Tongue (tissue), 2 donors: ENCODE data around the gene TMEM131. TPM values are rescaled to one million over a fixed set of nuclear protein-coding genes. Genes with fewer than 3 reads are reported as not detected.
"Not testable (repeated sequence)": the region's sequence is repeated elsewhere in the genome, so short reads cannot be mapped to it uniquely, and the experiment has no call there.

Experiments used
- DNase-seq: peaks from one replicate; pipeline ENCODE4 v3.0.0-alpha.2; 2015
- total RNA-seq: library from RNA; depleted of rRNA; stranded (reverse); fragments of >200 nt; gene quantifications from one replicate; pipeline ENCODE4 v1.2.3, GENCODE V29; 2014

TMEM131 gene
- total RNA-seq, 1 donor from 2014 or later = 60.6 TPM

DNA sequence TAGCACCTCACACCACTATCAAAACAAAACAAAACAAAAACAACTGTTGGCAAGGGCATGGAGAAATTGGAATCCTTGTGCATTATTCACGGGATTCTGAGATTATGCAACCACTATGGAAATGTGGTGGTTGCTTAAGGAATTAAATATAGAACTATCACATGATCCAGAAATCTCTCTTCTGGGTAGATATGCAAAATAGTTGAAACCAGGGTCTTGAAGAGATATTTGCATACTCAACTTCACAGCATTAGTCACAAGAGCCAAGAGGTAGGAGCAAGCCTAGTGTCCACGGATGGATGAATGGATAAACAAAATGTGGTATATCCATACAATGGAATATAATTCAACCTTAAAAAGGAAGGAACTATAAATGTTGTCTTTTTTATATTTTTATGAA, 7.0 kb downstream of the TMEM131 start:
- no peak for DNase-seq

DNA sequence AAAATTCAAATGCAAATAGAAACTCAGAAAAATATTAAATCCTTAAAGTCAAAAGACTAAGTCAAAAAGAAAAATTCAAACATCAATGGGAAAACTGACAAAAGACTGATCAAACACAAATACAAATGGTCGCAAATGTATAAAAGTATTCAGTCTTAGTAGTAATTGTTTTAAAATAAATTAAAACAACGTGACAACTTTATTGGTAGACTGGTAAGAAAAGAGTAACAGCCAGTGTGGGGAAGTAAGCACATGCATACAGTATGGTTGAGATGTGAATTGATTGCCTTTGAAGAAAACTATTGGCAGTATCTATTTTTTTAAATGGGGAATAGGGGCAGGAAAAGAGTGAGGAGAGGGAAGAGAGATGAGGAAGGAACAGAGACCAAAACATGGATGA, 9.8 kb downstream of the TMEM131 start:
- no peak for DNase-seq

GRCh38 chr2:97983698-97984097, 12.1 kb downstream of the TMEM131 start:
- DNase-seq = no peak

DNA sequence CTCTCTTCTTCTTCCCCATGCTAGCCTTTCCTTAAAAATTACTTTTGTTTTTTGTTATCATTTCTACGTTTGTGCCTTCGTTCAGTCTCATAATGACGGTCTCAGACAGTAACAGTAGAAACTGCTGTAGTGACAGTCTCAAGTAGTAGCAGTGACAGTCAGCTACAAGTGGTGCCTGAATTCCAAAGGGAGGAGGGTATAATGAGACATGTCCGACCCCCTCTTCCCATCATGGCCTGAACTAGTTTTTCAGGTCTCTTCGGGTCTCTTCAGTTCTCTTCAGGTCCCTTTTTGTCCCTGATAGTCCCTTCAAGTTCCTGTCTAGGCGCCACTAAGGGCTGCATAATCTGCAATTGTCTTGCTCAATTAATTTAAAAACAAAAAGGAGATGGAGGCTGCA, 12.6 kb downstream of the TMEM131 start:
- DNase-seq = no peak

GRCh38 chr2:97982621-97983020, 13.1 kb downstream of the TMEM131 start:
- DNase-seq = no peak

- no peak for DNase-seq
Observed at GRCh38 chr2:97981961-97982360, 13.8 kb downstream of the TMEM131 start.

DNA sequence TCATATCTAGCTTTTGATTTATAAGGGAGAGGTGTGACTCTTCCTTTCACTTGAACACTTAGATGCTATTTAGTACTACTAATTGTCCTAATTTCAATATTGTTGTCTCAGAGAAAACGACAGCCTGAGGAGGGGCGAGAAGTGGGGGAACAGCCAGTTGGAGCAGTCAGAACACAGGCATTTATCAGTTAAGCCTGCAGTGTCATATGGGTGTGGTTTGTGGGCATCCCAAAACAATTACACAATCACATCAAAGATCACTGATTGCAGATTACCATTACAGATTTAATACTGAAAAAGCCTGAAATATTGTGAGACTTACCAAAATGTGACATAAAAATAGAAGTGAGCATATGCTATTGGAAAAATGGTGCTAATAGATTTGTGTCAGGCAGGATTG, 15.8 kb downstream of the TMEM131 start:
- no peak for DNase-seq

GRCh38 chr2:97974471-97974870, 21.3 kb downstream of the TMEM131 start:
- no peak for DNase-seq

DNA sequence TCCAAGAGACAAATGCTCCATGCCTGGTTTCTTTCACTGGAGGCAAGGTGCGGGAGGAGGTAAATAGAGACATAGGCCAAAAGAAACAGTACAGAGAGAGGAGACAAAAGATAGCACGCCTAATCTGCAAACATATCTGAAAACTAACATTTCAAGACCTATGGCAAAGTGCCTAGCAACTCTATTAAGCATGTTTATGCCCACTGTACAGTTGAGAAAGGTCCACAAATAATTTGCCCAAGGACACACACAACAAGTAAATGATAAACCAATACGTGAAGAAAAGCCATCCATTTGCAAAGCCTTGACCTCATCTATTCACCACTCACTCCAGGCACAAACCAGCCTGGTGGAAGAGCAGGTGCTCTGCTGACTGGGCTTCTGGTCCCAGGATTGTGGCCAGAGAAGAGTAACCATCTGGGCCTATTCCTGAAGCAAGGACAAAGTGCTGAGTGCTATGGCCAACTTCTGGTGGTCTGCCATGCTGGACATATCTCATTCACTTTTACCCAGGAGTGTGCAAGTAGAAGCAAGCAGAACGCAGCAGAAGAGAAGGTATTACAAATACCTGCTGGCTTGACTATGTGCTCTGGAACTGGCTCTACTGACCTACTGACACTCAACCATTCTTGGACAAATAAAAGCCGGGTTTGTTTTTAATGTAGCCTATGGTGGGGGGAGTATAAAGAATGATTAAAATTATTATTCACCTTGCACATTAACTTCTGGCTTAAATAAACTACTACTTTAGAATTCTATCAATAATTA, 25.3 kb downstream of the TMEM131 start:
- no peak for DNase-seq

GRCh38 chr2:97969081-97970067, 26.4 kb downstream of the TMEM131 start:
- DNase-seq = no peak

- DNase-seq = no peak
Observed at GRCh38 chr2:97967931-97968627, 27.7 kb downstream of the TMEM131 start.

- no peak for DNase-seq
Observed at GRCh38 chr2:97967216-97967592, 28.5 kb downstream of the TMEM131 start.

DNA sequence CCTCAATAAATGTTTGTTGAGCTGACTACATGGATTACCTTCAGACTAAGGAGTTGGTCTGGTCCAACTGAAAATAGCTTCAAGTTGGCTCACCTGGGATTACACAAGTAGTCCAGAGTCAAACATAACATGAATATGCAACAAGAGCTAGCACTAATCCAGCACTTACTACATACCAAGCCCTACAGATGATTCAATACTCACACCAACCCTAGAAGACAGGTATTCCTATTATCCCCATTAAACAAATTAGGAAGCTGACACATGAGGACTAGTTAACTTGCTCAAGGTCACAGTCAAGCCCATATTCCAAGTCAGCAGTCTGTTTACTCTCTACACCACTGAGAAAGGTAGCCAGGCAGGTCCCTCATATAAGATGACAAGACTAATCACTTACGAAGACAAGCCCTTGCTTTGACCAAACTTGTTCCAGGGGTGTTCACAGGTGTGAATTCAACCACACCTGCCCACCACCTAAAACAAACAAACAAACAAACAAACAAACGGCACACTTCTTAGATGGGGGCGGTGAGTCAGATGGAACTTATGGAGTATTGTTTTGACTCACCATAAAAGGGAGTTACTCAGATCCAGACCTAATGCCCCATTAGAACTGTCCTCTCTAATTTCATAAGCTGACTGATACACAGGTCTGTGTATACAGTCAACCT, 29.1 kb downstream of the TMEM131 start:
- no peak for DNase-seq

DNA sequence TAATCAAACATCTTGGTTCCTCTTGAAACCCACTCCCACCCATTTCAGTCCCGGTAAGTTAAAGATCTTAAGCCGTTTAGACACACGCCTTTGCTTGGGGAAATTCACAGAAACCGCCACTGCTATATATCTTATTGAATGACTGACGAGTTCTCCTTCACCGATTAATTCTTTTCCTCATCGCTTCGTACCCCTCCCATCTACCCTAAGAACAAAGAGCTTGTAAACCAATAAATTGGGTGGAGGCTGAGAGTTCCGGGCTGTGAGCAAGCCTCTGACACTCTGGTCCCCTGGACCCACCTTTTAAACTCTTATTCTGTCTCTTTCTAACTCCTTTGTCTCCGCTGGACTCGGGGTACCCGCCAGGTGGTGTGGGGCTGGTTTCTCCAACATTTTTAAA, 30.6 kb downstream of the TMEM131 start:
- DNase-seq = no peak

- no peak for DNase-seq
Observed at GRCh38 chr2:97963880-97964279, 31.9 kb downstream of the TMEM131 start.

DNA sequence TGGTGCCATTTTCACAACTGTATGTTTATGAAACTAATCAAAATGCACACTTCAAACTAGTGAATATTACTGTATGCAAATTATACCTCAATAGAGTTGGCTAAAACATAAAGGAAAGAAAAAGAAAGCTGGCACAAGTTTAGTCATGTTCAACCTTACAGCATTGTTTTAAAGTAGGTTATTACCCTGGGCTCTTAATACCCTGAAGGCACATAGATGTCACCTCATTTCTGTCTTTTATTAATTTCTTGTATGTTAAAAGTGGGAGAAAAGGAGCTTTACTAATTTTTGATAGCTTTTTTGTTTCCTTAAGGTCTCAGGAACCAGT, 32.7 kb downstream of the TMEM131 start:
- DNase-seq = no peak

DNA sequence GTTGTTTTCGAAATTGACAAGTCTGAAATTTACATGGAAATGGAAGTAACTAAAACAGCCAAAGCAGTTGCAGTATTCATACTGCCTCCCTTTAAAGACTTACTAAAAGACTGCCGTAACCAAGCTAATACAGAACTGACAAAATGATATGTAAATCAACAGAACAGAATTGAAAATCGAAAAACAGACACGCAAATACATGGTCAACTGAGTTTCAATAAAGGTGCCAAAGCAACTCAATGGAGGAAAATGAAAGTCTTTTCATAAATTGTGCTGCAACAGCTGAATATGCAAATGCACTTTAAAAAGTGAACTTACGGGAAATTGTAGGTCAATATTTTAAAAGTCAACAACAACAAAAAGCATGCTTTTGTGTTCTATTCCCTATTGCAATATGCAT, 34.2 kb downstream of the TMEM131 start:
- DNase-seq = no peak

- DNase-seq = no peak
Observed at GRCh38 chr2:97958184-97958583, 37.6 kb downstream of the TMEM131 start.

DNA sequence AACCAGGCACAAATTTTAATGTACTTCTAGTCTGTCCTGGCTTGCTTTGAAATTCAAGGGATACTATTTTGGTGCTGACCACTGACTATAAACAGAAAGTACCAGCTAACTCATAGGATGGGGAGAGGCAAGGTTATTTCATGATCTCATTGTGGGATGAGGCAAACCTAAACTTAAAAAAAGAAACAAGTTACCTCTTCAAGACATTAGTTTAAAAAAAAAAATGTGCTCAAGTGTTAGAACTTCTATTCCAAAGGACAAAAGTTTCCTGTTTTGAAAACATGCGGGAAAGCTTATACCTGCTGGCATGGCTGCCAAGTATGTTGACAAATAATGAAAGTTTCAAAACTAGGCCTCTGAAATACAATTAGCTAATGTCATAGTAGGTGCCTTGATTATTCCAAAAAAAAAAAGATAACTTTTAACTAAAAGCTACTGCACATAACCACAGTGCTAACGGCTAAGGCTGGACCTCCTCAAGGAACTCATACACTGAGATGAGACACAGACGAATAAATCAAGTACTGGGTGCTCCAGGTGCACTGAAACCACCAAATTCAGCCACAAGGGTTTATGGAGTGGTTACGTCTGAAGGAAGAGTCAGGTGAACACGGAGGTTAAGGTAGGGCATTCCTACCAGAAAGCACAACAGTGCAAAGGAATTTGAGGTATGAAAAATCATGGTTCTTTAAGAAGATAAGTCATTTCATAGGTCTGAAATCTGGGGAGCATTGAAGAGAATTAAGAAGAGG, 38.1 kb downstream of the TMEM131 start:
- DNase-seq = no peak

- DNase-seq = not testable (repeated sequence)
Observed at GRCh38 chr2:97956753-97957152, 39.0 kb downstream of the TMEM131 start.

- no peak for DNase-seq
Observed at GRCh38 chr2:97953853-97954252, 41.9 kb downstream of the TMEM131 start.

DNA sequence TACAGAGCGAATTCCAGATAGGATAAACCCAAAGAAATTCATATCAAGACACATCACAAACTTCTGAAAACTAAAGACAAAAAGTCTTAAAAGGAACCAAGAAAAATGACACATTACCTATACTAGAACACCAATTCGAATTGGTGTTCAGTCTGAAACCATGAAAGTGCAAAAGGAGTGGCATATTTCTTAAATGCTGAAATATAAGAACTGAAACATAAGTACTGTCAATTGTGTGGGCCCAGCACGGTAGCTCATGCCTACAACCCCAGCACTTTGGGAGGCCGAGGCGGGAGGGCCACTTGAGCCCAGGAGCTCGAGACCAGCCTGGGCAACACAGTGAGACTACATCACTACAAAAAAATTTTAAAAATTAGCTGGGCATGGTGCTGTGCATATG, 43.4 kb downstream of the TMEM131 start:
- no peak for DNase-seq
